SU-DHL-6 (cell line): ENCODE measurements around the gene SMURF1.

ENCODE experiments used
- H2AFZ ChIP-seq: fragments of 200-600 bp; sonication (generic); 2 replicates; pipeline ENCODE4 v1.6.1; 2014; ENCODE audit warnings: low read depth, mild to moderate bottlenecking, moderate library complexity, mixed read lengths, antibody characterized with exemption, low read length; ENCODE audit not compliant: severe bottlenecking
- H3F3A ChIP-seq: fragments of 200-600 bp; shearing (Covaris generic); 2 replicates; pipeline ENCODE4 v1.6.0; 2016; ENCODE audit warnings: antibody characterized with exemption, mild to moderate bottlenecking; ENCODE audit not compliant: insufficient read depth
- H3K27ac ChIP-seq: fragments of 200-600 bp; sonication (generic); 2 replicates; pipeline ENCODE4 v1.5.1; 2016; ENCODE audit warnings: low read depth, mild to moderate bottlenecking, low read length, moderate library complexity, mixed read lengths
- H3K27me3 ChIP-seq: fragments of 200-600 bp; sonication (generic), shearing (Covaris generic); 2 replicates; pipeline ENCODE4 v1.6.0; 2014; ENCODE audit warnings: mild to moderate bottlenecking, low read length
- H3K36me3 ChIP-seq: fragments of 200-600 bp; sonication (generic); 2 replicates; pipeline ENCODE4 v1.6.1; 2014; ENCODE audit warnings: mild to moderate bottlenecking, low read length, mixed read lengths
- H3K4me2 ChIP-seq: fragments of 300-600, 200-600 bp; shearing (Covaris generic), sonication (generic); 2 replicates; pipeline ENCODE4 v1.6.0; 2014; ENCODE audit warnings: low read length, low read depth, mild to moderate bottlenecking; ENCODE audit not compliant: poor library complexity, severe bottlenecking
- H3K4me3 ChIP-seq: fragments of 200-600 bp; sonication (generic); 2 replicates; pipeline ENCODE4 v1.5.1; 2014; ENCODE audit warnings: antibody characterized with exemption, low read length, mild to moderate bottlenecking, mixed read lengths; ENCODE audit not compliant: insufficient read depth, poor library complexity, severe bottlenecking
- H3K79me2 ChIP-seq: fragments of 200-600 bp; sonication (generic); 2 replicates; pipeline ENCODE4 v1.6.1; 2014; ENCODE audit warnings: mild to moderate bottlenecking, low read length, moderate library complexity; ENCODE audit not compliant: insufficient read depth
- H3K9ac ChIP-seq: fragments of 200-600 bp; sonication (generic); 2 replicates; pipeline ENCODE4 v1.7.0; 2014; ENCODE audit warnings: mild to moderate bottlenecking, low read length
- H3K9me2 ChIP-seq: fragments of 200-600 bp; sonication (generic); replicated peaks from 2 replicates; pipeline ENCODE4 v1.6.1; 2014; ENCODE audit warnings: low read length; ENCODE audit not compliant: insufficient read depth
- H3K9me3 ChIP-seq: fragments of 200-600 bp; sonication (generic); 2 replicates; pipeline ENCODE4 v1.6.1; 2014; ENCODE audit warnings: low read length, mixed read lengths; ENCODE audit not compliant: insufficient read depth
- H4K20me1 ChIP-seq: fragments of 200-600 bp; sonication (generic); 2 replicates; pipeline ENCODE4 v1.6.1; 2014; ENCODE audit warnings: low read depth, mild to moderate bottlenecking, antibody characterized with exemption, low read length, moderate library complexity, mixed read lengths
- EZH2phosphoT487 ChIP-seq: fragments of 200-600 bp; sonication (generic), shearing (Covaris generic); conservative IDR thresholded peaks from 2 replicates; pipeline ENCODE4 v1.6.1; 2018; ENCODE audit warnings: mild to moderate bottlenecking, antibody characterized with exemption, low read length, moderate library complexity, mixed read lengths
- TF ChIP-seq, protein P1 (sequence below): fragments of 200-600 bp; sonication (generic); IDR thresholded peaks from one replicate; pipeline ENCODE4 v1.5.1; 2017; ENCODE audit warnings: antibody characterized with exemption, mild to moderate bottlenecking, low read length, moderate library complexity; ENCODE audit not compliant: insufficient read depth, poor library complexity, severe bottlenecking

The SMURF1 gene

DNA sequence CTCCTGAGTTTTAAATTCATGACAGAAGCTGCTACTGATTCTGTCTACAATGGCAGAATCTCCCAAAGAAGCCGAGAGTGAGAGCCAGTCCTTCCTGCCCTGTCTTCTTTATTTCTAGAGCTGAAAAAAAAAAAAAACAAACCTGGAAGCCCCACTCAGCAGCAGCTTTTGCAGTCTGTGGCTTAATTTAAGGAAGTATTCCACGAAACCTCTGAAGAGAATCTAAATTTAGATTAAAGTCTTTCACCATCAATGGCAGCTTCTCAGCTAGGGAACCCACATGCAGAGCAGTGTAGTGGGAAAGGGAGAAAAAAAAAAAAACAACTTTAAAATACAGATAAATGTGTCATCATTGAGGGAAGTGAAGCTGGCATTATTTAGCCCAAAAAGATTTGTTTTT lies 23.4 kb downstream of the SMURF1 start:
- H3K9me2 ChIP-seq: no peaks in the 10 kb centered on the region
- no peaks in the 10 kb centered on the region for H3K9me3 ChIP-seq
- no peaks in the 10 kb centered on the region for H3K36me3 ChIP-seq
- H3K27ac ChIP-seq: no peak overlapping the region
- H3K27me3 ChIP-seq: no peaks in the 10 kb centered on the region
- TF ChIP-seq EZH2phosphoT487: no peak
- TF ChIP-seq, protein P1, sequence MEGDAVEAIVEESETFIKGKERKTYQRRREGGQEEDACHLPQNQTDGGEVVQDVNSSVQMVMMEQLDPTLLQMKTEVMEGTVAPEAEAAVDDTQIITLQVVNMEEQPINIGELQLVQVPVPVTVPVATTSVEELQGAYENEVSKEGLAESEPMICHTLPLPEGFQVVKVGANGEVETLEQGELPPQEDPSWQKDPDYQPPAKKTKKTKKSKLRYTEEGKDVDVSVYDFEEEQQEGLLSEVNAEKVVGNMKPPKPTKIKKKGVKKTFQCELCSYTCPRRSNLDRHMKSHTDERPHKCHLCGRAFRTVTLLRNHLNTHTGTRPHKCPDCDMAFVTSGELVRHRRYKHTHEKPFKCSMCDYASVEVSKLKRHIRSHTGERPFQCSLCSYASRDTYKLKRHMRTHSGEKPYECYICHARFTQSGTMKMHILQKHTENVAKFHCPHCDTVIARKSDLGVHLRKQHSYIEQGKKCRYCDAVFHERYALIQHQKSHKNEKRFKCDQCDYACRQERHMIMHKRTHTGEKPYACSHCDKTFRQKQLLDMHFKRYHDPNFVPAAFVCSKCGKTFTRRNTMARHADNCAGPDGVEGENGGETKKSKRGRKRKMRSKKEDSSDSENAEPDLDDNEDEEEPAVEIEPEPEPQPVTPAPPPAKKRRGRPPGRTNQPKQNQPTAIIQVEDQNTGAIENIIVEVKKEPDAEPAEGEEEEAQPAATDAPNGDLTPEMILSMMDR: no peak
- H4K20me1 ChIP-seq: peaks cover 22% of the 10 kb centered on the region; the same call in 1 of the 2 replicates
- H3K4me2 ChIP-seq: no peak overlapping the region
- H3K79me2 ChIP-seq: peaks cover 91% of the 10 kb centered on the region
- no peaks in the 10 kb centered on the region for H3F3A ChIP-seq
- no peak overlapping the region for H3K4me3 ChIP-seq
- no peak overlapping the region for H2AFZ ChIP-seq
- no peak overlapping the region for H3K9ac ChIP-seq

DNA sequence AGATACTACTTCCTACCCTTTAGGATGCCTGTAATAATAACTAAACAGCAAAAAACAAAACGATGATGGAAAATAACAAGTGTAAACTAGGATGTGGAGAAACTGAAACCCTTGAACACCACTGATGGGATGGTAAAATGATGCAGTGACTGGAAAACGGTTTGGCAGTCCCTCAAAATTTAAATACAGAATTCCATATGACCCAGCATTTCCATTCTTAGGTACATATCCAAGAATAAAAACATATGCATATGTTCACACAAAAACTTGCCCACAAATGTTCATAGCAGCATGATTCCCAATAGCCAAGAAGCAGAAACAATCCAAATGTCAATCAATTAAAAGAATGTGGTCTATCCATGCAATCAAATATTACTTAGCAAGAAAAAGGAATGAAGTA lies 25.8 kb downstream of the SMURF1 start:
- Histone ChIP-seq H3K9me3 (no peaks in the 10 kb centered on the region), H3K79me2 (peaks cover 91% of the 10 kb centered on the region), H3K4me3 (no peak overlapping the region), H3K36me3 (no peaks in the 10 kb centered on the region), H3K9me2 (no peaks in the 10 kb centered on the region), H4K20me1 (peaks cover 25% of the 10 kb centered on the region), H3K27me3 (no peaks in the 10 kb centered on the region), H3K4me2 (no peak overlapping the region), H3K27ac (no peak overlapping the region), H2AFZ (no peak overlapping the region), H3F3A (no peaks in the 10 kb centered on the region), H3K9ac (no peak overlapping the region)
- TF ChIP-seq, protein P1: no peak
- TF ChIP-seq EZH2phosphoT487: no peak

DNA sequence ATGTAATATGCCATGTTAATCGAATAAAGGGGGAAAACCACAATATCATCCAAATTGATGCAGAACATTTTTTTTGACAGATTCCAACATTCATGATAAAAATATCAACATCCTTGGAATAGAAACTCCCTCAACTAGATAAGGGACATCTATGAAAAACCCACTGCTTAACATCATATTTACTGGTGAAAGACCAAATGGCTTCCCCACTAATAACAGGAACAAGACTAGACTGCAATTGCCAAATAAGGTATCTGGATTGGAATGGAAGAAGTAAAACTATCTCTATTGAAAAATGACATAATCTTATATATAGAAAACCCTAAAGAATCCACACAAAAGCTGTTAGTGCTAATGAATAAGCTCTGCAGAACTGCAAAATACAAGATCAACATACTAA lies 27.8 kb downstream of the SMURF1 start:
- Histone ChIP-seq H3K79me2 (peaks cover 97% of the 10 kb centered on the region), H3K4me2 (no peak overlapping the region)

More for the DNA sequence above, 27.8 kb downstream of the SMURF1 start:
- H3K9me2 ChIP-seq: no peaks in the 10 kb centered on the region
- TF ChIP-seq EZH2phosphoT487: no peak
- TF ChIP-seq, protein P1: no peak
- no peaks in the 10 kb centered on the region for H3K9me3 ChIP-seq
- H3K9ac ChIP-seq: no peak overlapping the region
- H3K27me3 ChIP-seq: no peaks in the 10 kb centered on the region
- H3K27ac ChIP-seq: no peak overlapping the region
- peaks cover 31% of the 10 kb centered on the region for H4K20me1 ChIP-seq
- no peaks in the 10 kb centered on the region for H3F3A ChIP-seq
- H3K36me3 ChIP-seq: no peaks in the 10 kb centered on the region
- H2AFZ ChIP-seq: no peak overlapping the region
- no peak overlapping the region for H3K4me3 ChIP-seq
